GM18526 (cell line): ENCODE results near the gene CABS1.

ENCODE experiments used
- POLR2A ChIP-seq: IDR thresholded peaks from 3 replicates; pipeline ENCODE4 v1.6.1; 2011; ENCODE audit not compliant: insufficient read length; ENCODE audit errors: extremely low read depth

CABS1 gene

GRCh38 chr4:70365479-70365878 lies 30.7 kb downstream of the CABS1 start:
- no peak for TF ChIP-seq POLR2A

GRCh38 chr4:70367813-70368212 lies 33.0 kb downstream of the CABS1 start:
- TF ChIP-seq POLR2A: no peak

- no peak for TF ChIP-seq POLR2A
Measured at GRCh38 chr4:70371987-70372386, 37.2 kb downstream of the CABS1 start.

- TF ChIP-seq POLR2A: no peak
Measured at GRCh38 chr4:70372760-70373159, 38.0 kb downstream of the CABS1 start.

- no peak for TF ChIP-seq POLR2A
Measured at GRCh38 chr4:70380578-70380977, 45.8 kb downstream of the CABS1 start.

GRCh38 chr4:70382691-70383181 lies 48.0 kb downstream of the CABS1 start, which contains the start of gene SMR3B:
TSS of gene SMR3B (plus strand) at chr4:70383131. CDS start at chr4:70384511, 1,380 bp downstream.
- TF ChIP-seq POLR2A: no peak
